ENCODE measurements around the gene SLC22A4. TPM values are rescaled to one million over a fixed set of nuclear protein-coding genes. Genes with fewer than 3 reads are reported as not detected.

Gene SLC22A4
- total and polyA plus RNA-seq, 2 donors (not counting 1 experiment from before 2014, with no cell fraction given): 0.18 TPM; not detected in 1

- no CpG with 5 or more reads among the region's 1 CpG for WGBS (ENCODE audit: insufficient coverage)
- no peak overlapping the region for H3K27ac ChIP-seq (ENCODE audit: low read length in 2 of 2)
- H2AFZ ChIP-seq (ENCODE audit: insufficient read depth, low read depth, low read length, poor library complexity, severe bottlenecking): no peak overlapping the region
- H3K4me1 ChIP-seq (ENCODE audit: control insufficient read depth in 2 of 2, insufficient read depth in 2 of 2, low read length in 2 of 2): no peaks in the 10 kb centered on the region
- ChIA-PET CTCF (no interaction called here), POLR2A (no interaction called here)
- H3K4me2 ChIP-seq (replicated peaks; ENCODE audit: low read depth, low read length, poor library complexity, severe bottlenecking): no peak overlapping the region
- H3K36me3 ChIP-seq (replicated peaks in 1 of 2; ENCODE audit: control extremely low read depth in 1 of 2, control insufficient read depth in 1 of 2, extremely low read depth in 1 of 2, insufficient read depth in 2 of 2, low read length in 1 of 2): no peaks in the 10 kb centered on the region
- no peak for DNase-seq
- no peaks in the 10 kb centered on the region for H3K79me2 ChIP-seq (ENCODE audit: control insufficient read depth, insufficient read depth, low read length)
- intact Hi-C loops (cut with micrococcal nuclease): no loop called here
- Mint-ChIP-seq H3K27me3 (no peaks in the 10 kb centered on the region), H3K4me3 (no peak overlapping the region), H3K27ac (no peak overlapping the region), H3K9me3 (ENCODE audit: insufficient read depth) (no peaks in the 10 kb centered on the region), H3K4me1 (no peaks in the 10 kb centered on the region)
- no peak overlapping the region for H3K4me3 ChIP-seq (ENCODE audit: control extremely low read depth in 1 of 5, extremely low read depth in 1 of 5, insufficient read depth in 1 of 5, low read depth in 2 of 5, low read length in 4 of 5)
- TF ChIP-seq, protein P1, sequence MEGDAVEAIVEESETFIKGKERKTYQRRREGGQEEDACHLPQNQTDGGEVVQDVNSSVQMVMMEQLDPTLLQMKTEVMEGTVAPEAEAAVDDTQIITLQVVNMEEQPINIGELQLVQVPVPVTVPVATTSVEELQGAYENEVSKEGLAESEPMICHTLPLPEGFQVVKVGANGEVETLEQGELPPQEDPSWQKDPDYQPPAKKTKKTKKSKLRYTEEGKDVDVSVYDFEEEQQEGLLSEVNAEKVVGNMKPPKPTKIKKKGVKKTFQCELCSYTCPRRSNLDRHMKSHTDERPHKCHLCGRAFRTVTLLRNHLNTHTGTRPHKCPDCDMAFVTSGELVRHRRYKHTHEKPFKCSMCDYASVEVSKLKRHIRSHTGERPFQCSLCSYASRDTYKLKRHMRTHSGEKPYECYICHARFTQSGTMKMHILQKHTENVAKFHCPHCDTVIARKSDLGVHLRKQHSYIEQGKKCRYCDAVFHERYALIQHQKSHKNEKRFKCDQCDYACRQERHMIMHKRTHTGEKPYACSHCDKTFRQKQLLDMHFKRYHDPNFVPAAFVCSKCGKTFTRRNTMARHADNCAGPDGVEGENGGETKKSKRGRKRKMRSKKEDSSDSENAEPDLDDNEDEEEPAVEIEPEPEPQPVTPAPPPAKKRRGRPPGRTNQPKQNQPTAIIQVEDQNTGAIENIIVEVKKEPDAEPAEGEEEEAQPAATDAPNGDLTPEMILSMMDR (IDR thresholded peaks at IDR 0.05): no peak
- no peak for TF ChIP-seq EZH2 (IDR thresholded peaks at IDR 0.05; ENCODE audit: borderline replicate concordance, insufficient read depth, low read depth, low read length, poor library complexity, severe bottlenecking)
- H3K9me3 ChIP-seq (ENCODE audit: control extremely low read depth in 1 of 3, control insufficient read depth in 2 of 3, insufficient read depth in 1 of 3, low read length in 2 of 3): no peaks in the 10 kb centered on the region
- no peak overlapping the region for H3K9ac ChIP-seq (ENCODE audit: low read length)
- ATAC-seq (ENCODE audit: low read depth): no peak
- no peaks in the 10 kb centered on the region for H3K27me3 ChIP-seq (replicated peaks in 1 of 4; ENCODE audit: control extremely low read depth in 1 of 4, control insufficient read depth in 3 of 4, insufficient read depth in 4 of 4, low read length in 3 of 4)
- H4K20me1 ChIP-seq (ENCODE audit: control insufficient read depth, insufficient read depth, low read length, poor library complexity, severe bottlenecking): no peaks in the 10 kb centered on the region
Measured at GRCh38 chr5:132319975-132320374, 25.8 kb downstream of the SLC22A4 start.

DNA sequence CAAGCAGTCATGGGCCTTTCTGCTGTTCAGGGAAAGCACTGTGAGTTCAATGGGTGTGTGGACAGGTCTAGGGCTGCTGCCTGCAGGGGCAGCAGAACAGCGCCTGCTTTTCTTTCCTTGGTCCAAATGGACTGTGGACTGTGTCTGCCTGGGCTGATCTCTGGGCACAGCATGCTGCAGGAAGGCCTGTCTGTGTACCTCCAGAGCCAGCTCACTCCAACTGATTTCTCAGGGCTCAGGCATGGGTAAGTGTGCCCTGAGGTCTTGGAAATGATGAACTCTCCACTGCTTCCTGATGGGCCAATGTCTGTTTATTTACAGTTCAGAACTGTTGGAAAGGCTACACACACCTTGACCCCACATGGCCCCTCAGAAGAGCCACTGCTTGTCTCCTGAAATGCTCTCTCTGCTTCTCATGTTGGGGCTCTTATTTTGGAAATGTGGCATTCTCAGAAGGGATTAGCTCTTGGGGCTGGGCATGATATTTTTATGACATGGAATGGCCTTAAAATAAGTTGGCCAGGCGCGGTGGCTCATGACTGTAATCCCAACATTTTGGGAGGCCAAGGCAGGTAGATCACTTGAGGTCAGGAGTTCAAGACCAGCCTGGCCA lies 27.0 kb downstream of the SLC22A4 start:
- Histone ChIP-seq H3K4me3 (ENCODE audit: control extremely low read depth in 1 of 5, extremely low read depth in 1 of 5, insufficient read depth in 1 of 5, low read depth in 2 of 5, low read length in 4 of 5) (no peak overlapping the region), H3K4me2 (replicated peaks; ENCODE audit: low read depth, low read length, poor library complexity, severe bottlenecking) (no peak overlapping the region), H3K27me3 (replicated peaks in 1 of 4; ENCODE audit: control extremely low read depth in 1 of 4, control insufficient read depth in 3 of 4, insufficient read depth in 4 of 4, low read length in 3 of 4) (no peaks in the 10 kb centered on the region), H3K36me3 (replicated peaks in 1 of 2; ENCODE audit: control extremely low read depth in 1 of 2, control insufficient read depth in 1 of 2, extremely low read depth in 1 of 2, insufficient read depth in 2 of 2, low read length in 1 of 2) (no peaks in the 10 kb centered on the region), H3K9ac (ENCODE audit: low read length) (no peak overlapping the region), H3K9me3 (ENCODE audit: control extremely low read depth in 1 of 3, control insufficient read depth in 2 of 3, insufficient read depth in 1 of 3, low read length in 2 of 3) (no peaks in the 10 kb centered on the region), H2AFZ (ENCODE audit: insufficient read depth, low read depth, low read length, poor library complexity, severe bottlenecking) (no peak overlapping the region), H4K20me1 (ENCODE audit: control insufficient read depth, insufficient read depth, low read length, poor library complexity, severe bottlenecking) (no peaks in the 10 kb centered on the region), H3K4me1 (ENCODE audit: control insufficient read depth in 2 of 2, insufficient read depth in 2 of 2, low read length in 2 of 2) (no peaks in the 10 kb centered on the region), H3K79me2 (ENCODE audit: control insufficient read depth, insufficient read depth, low read length) (no peaks in the 10 kb centered on the region), H3K27ac (ENCODE audit: low read length in 2 of 2) (no peak overlapping the region)
- no peak overlapping the region for H3K27ac Mint-ChIP-seq
- no peak overlapping the region for H3K4me3 Mint-ChIP-seq
- H3K4me1 Mint-ChIP-seq: no peaks in the 10 kb centered on the region
- H3K27me3 Mint-ChIP-seq: no peaks in the 10 kb centered on the region
- intact Hi-C loops (cut with micrococcal nuclease): no loop called here
- TF ChIP-seq EZH2 (IDR thresholded peaks at IDR 0.05; ENCODE audit: borderline replicate concordance, insufficient read depth, low read depth, low read length, poor library complexity, severe bottlenecking): no peak
- TF ChIP-seq, protein P1 (IDR thresholded peaks at IDR 0.05): no peak
- 100% methylated on average over 3 of the region's 3 CpGs for WGBS (ENCODE audit: insufficient coverage)
- CTCF ChIA-PET: interaction anchor here (0.8 kb wide), 1 partner anchor 34 kb away, joined by 3 read pairs; no protein-coding TSS in a partner anchor
- ATAC-seq (ENCODE audit: low read depth): no peak
- H3K9me3 Mint-ChIP-seq (ENCODE audit: insufficient read depth): no peaks in the 10 kb centered on the region
- POLR2A ChIA-PET: no interaction called here
- DNase-seq: no peak
